COLO829 (cell line): ENCODE results near the gene FEZ2.

Source experiments
- DNase-seq: peaks from one replicate; pipeline ENCODE4 v3.0.0; 2012; ENCODE audit warnings: low spot score

The FEZ2 gene

GRCh38 chr2:36561237-36561944 is 36.6 kb downstream of the FEZ2 start:
- peak; percentile 78 for DNase-seq

- DNase-seq: no peak
Measured at GRCh38 chr2:36560726-36561125, 37.2 kb downstream of the FEZ2 start.

GRCh38 chr2:36559221-36559942 is 38.6 kb downstream of the FEZ2 start:
- no peak for DNase-seq

- DNase-seq: no peak
Measured at GRCh38 chr2:36556842-36557241, 41.1 kb downstream of the FEZ2 start.

GRCh38 chr2:36555789-36556188 is 42.2 kb downstream of the FEZ2 start:
- no peak for DNase-seq

GRCh38 chr2:36554531-36554930 is 43.4 kb downstream of the FEZ2 start:
- DNase-seq: no peak

- no peak for DNase-seq
Measured at GRCh38 chr2:36553683-36554082, 44.3 kb downstream of the FEZ2 start.

GRCh38 chr2:36550006-36550405 is 48.0 kb downstream of the FEZ2 start:
- DNase-seq: no peak

GRCh38 chr2:36549165-36549574 is 48.8 kb downstream of the FEZ2 start:
- DNase-seq: no peak

- no peak for DNase-seq
Measured at GRCh38 chr2:36547906-36548305, 50.1 kb downstream of the FEZ2 start.

- no peak for DNase-seq
Measured at GRCh38 chr2:36545871-36546416, 52.0 kb downstream of the FEZ2 start.

- no peak for DNase-seq
Measured at GRCh38 chr2:36544638-36545338, 53.2 kb downstream of the FEZ2 start.

- DNase-seq: no peak
Measured at GRCh38 chr2:36541891-36542595, 55.9 kb downstream of the FEZ2 start.

- no peak for DNase-seq
Measured at GRCh38 chr2:36540986-36541754, 56.8 kb downstream of the FEZ2 start.

- DNase-seq: no peak
Measured at GRCh38 chr2:36539631-36540030, 58.3 kb downstream of the FEZ2 start.

GRCh38 chr2:36538335-36538734 is 59.6 kb downstream of the FEZ2 start:
- no peak for DNase-seq

GRCh38 chr2:36536776-36537175 is 61.2 kb downstream of the FEZ2 start:
- DNase-seq: no peak

- no peak for DNase-seq
Measured at GRCh38 chr2:36535099-36535498, 62.9 kb downstream of the FEZ2 start.

GRCh38 chr2:36534275-36534799 is 63.6 kb downstream of the FEZ2 start:
- no peak for DNase-seq

- DNase-seq: no peak
Measured at GRCh38 chr2:36530983-36531354, 67.0 kb downstream of the FEZ2 start.
